GM21529 (cell line): Measurements from ENCODE around the gene RAB3IP.
"Not testable (repeated sequence)": the region's sequence is repeated elsewhere in the genome, so short reads cannot be mapped to it uniquely, and the experiment has no call there.

Source experiments
- ATAC-seq: cut with Tn5 transposase; IDR thresholded peaks from one replicate; pipeline ENCODE4 v1.9.1; 2021; ENCODE audit not compliant: unreplicated experiment

The RAB3IP gene

GRCh38 chr12:69751476-69751875, 12.8 kb downstream of the RAB3IP start:
- no peak for ATAC-seq

GRCh38 chr12:69755302-69755701, 16.6 kb downstream of the RAB3IP start:
- no peak for ATAC-seq

- ATAC-seq: no peak
These were observed 17.6 kb downstream of the RAB3IP start for GRCh38 chr12:69756088-69756755.

GRCh38 chr12:69758105-69758504, 19.4 kb downstream of the RAB3IP start:
- no peak for ATAC-seq

- ATAC-seq: not testable (repeated sequence)
These were observed 20.9 kb downstream of the RAB3IP start for GRCh38 chr12:69759581-69759980.

GRCh38 chr12:69765515-69765914, 26.9 kb downstream of the RAB3IP start:
- no peak for ATAC-seq

GRCh38 chr12:69766260-69766659, 27.6 kb downstream of the RAB3IP start:
- ATAC-seq: no peak

GRCh38 chr12:69779928-69780327, 41.3 kb downstream of the RAB3IP start:
- ATAC-seq: no peak

GRCh38 chr12:69783365-69783764, 44.7 kb downstream of the RAB3IP start:
- ATAC-seq: no peak

GRCh38 chr12:69789351-69789750, 50.7 kb downstream of the RAB3IP start:
- ATAC-seq: no peak

- ATAC-seq: no peak
These were observed 53.9 kb downstream of the RAB3IP start for GRCh38 chr12:69792533-69792932.

- not testable (repeated sequence) for ATAC-seq
These were observed 68.6 kb downstream of the RAB3IP start for GRCh38 chr12:69807101-69807897.

GRCh38 chr12:69810870-69811498, 72.3 kb downstream of the RAB3IP start:
- ATAC-seq: no peak

GRCh38 chr12:69816082-69816481, 77.4 kb downstream of the RAB3IP start:
- peak; percentile 66 for ATAC-seq

- ATAC-seq: no peak
These were observed 82.4 kb downstream of the RAB3IP start for GRCh38 chr12:69821032-69821455.

- no peak for ATAC-seq
These were observed 82.9 kb downstream of the RAB3IP start for GRCh38 chr12:69821456-69822159.

- no peak for ATAC-seq
These were observed 83.7 kb downstream of the RAB3IP start for GRCh38 chr12:69822201-69822860.

GRCh38 chr12:69824028-69824427, 85.4 kb downstream of the RAB3IP start:
- ATAC-seq: no peak

- no peak for ATAC-seq
These were observed 86.4 kb downstream of the RAB3IP start, which contains the start of gene MYRFL for GRCh38 chr12:69824966-69825560. Gene MYRFL, plus strand, starts transcription at chr12:69825227. Its CDS starts 291 bp downstream, at chr12:69825518.

- ATAC-seq: no peak
These were observed 90.2 kb downstream of the RAB3IP start for GRCh38 chr12:69828897-69829296.
